Neural crest cell (in vitro differentiated cells): ENCODE data around the gene WAC. TPM values are rescaled to one million over a fixed set of nuclear protein-coding genes. Genes with fewer than 3 reads are reported as not detected.

ENCODE experiments used
- DNase-seq: peaks from one replicate; pipeline ENCODE4 v3.0.0; 2021; ENCODE audit warnings: low read depth, mixed read lengths, low spot score
- H3K27ac Mint-ChIP-seq: one replicate; pipeline ENCODE4 v1.8.0; 2021; ENCODE audit warnings: mild to moderate bottlenecking, mixed read lengths; ENCODE audit not compliant: unreplicated experiment
- H3K27me3 Mint-ChIP-seq: 2 replicates; pipeline ENCODE4 v1.8.0; 2021; ENCODE audit warnings: low read depth, mild to moderate bottlenecking, mixed read lengths
- H3K36me3 Mint-ChIP-seq: 2 replicates; pipeline ENCODE4 v1.8.0; 2021; ENCODE audit warnings: low read depth, mild to moderate bottlenecking, mixed read lengths
- H3K4me1 Mint-ChIP-seq: 2 replicates; pipeline ENCODE4 v1.8.0; 2021; ENCODE audit warnings: mixed read lengths
- H3K4me3 Mint-ChIP-seq: one replicate; pipeline ENCODE4 v1.8.0; 2021; ENCODE audit warnings: mild to moderate bottlenecking, mixed read lengths
- H3K9me3 Mint-ChIP-seq: 2 replicates; pipeline ENCODE4 v1.8.0; 2021; ENCODE audit warnings: mixed read lengths
- total RNA-seq: library from RNA; stranded (reverse); gene quantifications from 2 replicates; pipeline ENCODE4 v1.2.1, GENCODE V29; 2021
- TF ChIP-seq, protein P1 (sequence below): fragments of 200-600 bp; sonication (generic); conservative IDR thresholded peaks from 2 replicates; pipeline ENCODE4 v1.5.0; 2021; ENCODE audit warnings: antibody characterized with exemption, mild to moderate bottlenecking

Gene WAC
- total RNA-seq, 1 donor from 2014 or later, result 123 TPM

DNA sequence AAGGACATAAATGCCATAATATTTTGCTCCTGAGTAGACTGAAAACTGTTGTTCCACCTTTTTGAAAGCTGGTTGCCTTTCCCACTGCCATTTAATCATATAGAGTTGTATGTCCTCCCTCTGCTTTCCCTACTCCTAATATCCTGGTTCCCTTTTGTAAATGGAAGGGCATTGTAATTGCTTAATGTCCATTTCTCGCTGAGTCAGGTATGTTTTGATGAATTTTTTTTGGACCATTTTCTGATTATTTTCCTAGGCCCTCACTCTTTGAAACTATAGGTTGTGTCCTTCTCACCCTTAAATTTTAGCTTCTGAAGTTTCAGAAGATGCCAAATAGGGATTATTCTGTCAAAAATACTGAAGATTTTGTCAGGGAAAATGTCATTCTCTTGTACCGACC lies 45.5 kb downstream of the WAC start:
- Mint-ChIP-seq H3K9me3 (no peaks in the 10 kb centered on the region), H3K27ac (no peak overlapping the region), H3K27me3 (no peaks in the 10 kb centered on the region), H3K4me1 (peaks cover 19% of the 10 kb centered on the region), H3K4me3 (no peak overlapping the region), H3K36me3 (peaks cover 4% of the 10 kb centered on the region)
- TF ChIP-seq, protein P1, sequence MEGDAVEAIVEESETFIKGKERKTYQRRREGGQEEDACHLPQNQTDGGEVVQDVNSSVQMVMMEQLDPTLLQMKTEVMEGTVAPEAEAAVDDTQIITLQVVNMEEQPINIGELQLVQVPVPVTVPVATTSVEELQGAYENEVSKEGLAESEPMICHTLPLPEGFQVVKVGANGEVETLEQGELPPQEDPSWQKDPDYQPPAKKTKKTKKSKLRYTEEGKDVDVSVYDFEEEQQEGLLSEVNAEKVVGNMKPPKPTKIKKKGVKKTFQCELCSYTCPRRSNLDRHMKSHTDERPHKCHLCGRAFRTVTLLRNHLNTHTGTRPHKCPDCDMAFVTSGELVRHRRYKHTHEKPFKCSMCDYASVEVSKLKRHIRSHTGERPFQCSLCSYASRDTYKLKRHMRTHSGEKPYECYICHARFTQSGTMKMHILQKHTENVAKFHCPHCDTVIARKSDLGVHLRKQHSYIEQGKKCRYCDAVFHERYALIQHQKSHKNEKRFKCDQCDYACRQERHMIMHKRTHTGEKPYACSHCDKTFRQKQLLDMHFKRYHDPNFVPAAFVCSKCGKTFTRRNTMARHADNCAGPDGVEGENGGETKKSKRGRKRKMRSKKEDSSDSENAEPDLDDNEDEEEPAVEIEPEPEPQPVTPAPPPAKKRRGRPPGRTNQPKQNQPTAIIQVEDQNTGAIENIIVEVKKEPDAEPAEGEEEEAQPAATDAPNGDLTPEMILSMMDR, result no peak
- DNase-seq, result no peak

DNA sequence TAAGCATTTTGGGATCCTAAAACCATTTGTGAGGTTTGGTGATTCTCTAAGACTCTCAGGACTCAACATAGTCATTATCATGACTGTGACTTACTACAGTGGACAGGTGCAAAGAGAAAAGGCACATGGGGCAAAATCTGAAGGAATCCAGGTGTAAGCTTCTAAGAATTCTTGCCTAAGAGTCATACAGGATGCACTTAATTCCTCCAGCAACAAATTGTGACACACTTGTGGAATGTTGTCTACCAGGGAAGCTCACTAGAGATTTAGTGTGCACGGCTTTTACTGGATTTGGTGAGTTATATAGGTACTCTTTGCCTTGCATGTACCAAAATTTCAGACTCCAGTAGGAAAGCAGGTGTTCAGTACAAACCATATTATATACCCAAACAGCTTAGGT lies 47.9 kb downstream of the WAC start:
- no peak for DNase-seq
- Mint-ChIP-seq H3K36me3 (peaks cover 8% of the 10 kb centered on the region), H3K27ac (no peak overlapping the region), H3K4me1 (peaks cover 12% of the 10 kb centered on the region), H3K27me3 (no peaks in the 10 kb centered on the region), H3K4me3 (no peak overlapping the region), H3K9me3 (no peaks in the 10 kb centered on the region)
- TF ChIP-seq, protein P1, result no peak

DNA sequence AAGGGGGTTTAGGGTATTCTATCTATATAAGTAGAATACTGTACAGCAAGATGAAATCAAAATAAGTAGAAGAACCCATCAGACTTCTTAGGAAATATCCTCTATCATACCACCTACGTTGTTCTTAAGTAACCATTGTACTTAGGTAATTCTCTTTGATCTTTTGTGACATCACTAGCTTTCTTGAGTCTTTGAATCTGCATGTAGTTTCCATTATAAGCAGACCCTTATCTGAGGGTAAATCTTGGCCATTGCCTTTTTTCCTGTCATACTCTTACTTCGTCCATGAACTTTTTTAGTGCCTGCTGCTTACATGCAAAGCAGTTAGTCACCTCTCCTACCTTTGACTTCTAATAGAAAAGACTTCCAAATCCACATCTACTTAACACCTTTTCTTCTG lies 49.0 kb downstream of the WAC start:
- no peak for DNase-seq
- Mint-ChIP-seq H3K27me3 (no peaks in the 10 kb centered on the region), H3K36me3 (peaks cover 8% of the 10 kb centered on the region), H3K27ac (no peak overlapping the region), H3K9me3 (no peaks in the 10 kb centered on the region), H3K4me3 (no peak overlapping the region), H3K4me1 (peaks cover 12% of the 10 kb centered on the region)
- TF ChIP-seq, protein P1, result no peak

DNA sequence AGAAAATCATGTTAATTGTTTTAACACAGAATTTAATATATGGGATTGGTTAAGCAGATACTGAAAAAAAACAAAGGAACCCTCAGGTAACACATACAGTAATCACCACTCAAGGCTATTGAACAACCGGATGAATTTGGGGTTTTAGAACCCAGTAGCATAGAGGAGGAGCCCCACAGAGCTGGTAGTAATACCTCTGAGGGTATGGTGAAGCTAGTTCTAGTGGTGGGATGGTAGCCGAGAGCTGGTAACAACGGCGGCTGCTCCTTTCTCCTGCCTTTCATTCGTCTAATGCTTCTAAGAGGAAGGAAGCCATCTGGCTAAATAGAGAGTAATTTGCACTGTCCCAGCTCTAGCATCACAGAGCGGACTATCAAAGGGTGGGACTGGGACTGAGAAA lies 52.2 kb downstream of the WAC start:
- Mint-ChIP-seq H3K27ac (peak overlapping the region; percentile 2), H3K9me3 (no peaks in the 10 kb centered on the region), H3K36me3 (peaks cover 14% of the 10 kb centered on the region), H3K4me1 (no peaks in the 10 kb centered on the region), H3K27me3 (no peaks in the 10 kb centered on the region), H3K4me3 (no peak overlapping the region)
- TF ChIP-seq, protein P1, result no peak
- DNase-seq, result no peak

DNA sequence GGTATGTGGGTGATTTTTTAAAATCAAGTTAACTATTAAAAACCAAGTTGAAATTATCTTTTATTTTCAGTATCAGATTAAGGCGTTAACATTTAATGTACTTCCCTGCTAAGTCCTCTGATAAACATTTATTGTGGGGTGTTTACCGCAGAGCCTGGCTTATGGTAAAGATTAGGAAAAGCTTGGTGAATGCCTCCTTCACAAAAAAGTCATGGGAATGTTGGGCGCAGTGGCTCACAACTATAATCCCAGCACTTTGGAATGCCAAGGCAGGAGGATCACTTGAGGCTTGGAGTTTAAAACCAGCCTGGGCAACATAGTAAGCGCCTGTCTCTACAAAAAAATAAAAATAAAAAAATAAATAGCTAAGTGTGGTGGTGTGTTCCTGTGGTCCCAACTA lies 53.3 kb downstream of the WAC start:
- Mint-ChIP-seq H3K9me3 (no peaks in the 10 kb centered on the region), H3K27ac (no peak overlapping the region), H3K4me3 (no peak overlapping the region), H3K27me3 (no peaks in the 10 kb centered on the region), H3K36me3 (peaks cover 17% of the 10 kb centered on the region), H3K4me1 (no peaks in the 10 kb centered on the region)
- TF ChIP-seq, protein P1, result no peak
- no peak for DNase-seq
